Measurements from ENCODE around the gene NFU1. TPM values are rescaled to one million over a fixed set of nuclear protein-coding genes. Genes with fewer than 3 reads are reported as not detected.

NFU1 gene
- total and polyA plus RNA-seq, 2 of the 8 experiments (the other 6 are each of a cell fraction or from before 2014, with no cell fraction given) = 18.4 to 45.5 TPM

GRCh38 chr2:69353360-69353759, 83.9 kb downstream of the NFU1 start:
- Histone ChIP-seq H3K4me1 (replicated peaks in 1 of 4; ENCODE audit: control insufficient read depth in 3 of 4, insufficient read depth in 4 of 4, low read length in 3 of 4) (no peaks in the 10 kb centered on the region), H3K27me3 (replicated peaks in 1 of 4; ENCODE audit: control insufficient read depth in 3 of 4, extremely low read depth in 1 of 4, insufficient read depth in 3 of 4, low read length in 3 of 4) (no peaks in the 10 kb centered on the region), H2AFZ (ENCODE audit: low read length) (no peak overlapping the region), H3K14ac (ENCODE audit: insufficient read length) (no peak overlapping the region), H4K5ac (ENCODE audit: insufficient read length, low read depth, low read length) (no peak overlapping the region), H3K4me3 (ENCODE audit: extremely low read depth in 1 of 4, insufficient read depth in 2 of 4, low read depth in 3 of 4, low read length in 4 of 4) (no peak overlapping the region), H3K36me3 (ENCODE audit: control insufficient read depth in 2 of 4, insufficient read depth in 4 of 4, low read length in 3 of 4) (peaks cover 0 to 66% (median 25%) of the 10 kb centered on the region in 4 experiments; a peak in 7 of 8 replicates), H2BK15ac (ENCODE audit: low read length) (no peak overlapping the region), H3K27ac (ENCODE audit: low read depth, low read length) (no peak overlapping the region), H3K79me2 (ENCODE audit: control insufficient read depth in 1 of 2, insufficient read depth in 2 of 2, low read length in 2 of 2) (no peaks in the 10 kb centered on the region), H3K4me2 (ENCODE audit: insufficient read depth in 1 of 2, low read depth in 2 of 2, low read length in 2 of 2) (no peak overlapping the region), H3K23me2 (ENCODE audit: low read depth, low read length) (no peaks in the 10 kb centered on the region), H2BK5ac (ENCODE audit: low read depth, low read length) (no peak overlapping the region), H3K56ac (replicated peaks; ENCODE audit: insufficient read length, low read depth, low read length) (no peak overlapping the region), H3K18ac (ENCODE audit: extremely low read depth, low read length) (no peak overlapping the region), H2BK20ac (ENCODE audit: low read length) (no peak overlapping the region), H4K91ac (replicated peaks; ENCODE audit: insufficient read length, low read length) (no peak overlapping the region), H4K20me1 (replicated peaks in 1 of 2; ENCODE audit: control insufficient read depth in 1 of 2, insufficient read depth in 2 of 2, low read length in 2 of 2) (no peaks in the 10 kb centered on the region), H3K79me1 (ENCODE audit: low read depth, low read length) (no peaks in the 10 kb centered on the region), H3K4ac (replicated peaks; ENCODE audit: insufficient read length, low read depth, low read length) (no peak overlapping the region), H2AK5ac (ENCODE audit: low read depth, low read length) (no peak overlapping the region), H3K9me3 (ENCODE audit: insufficient read depth in 2 of 2, low read depth in 1 of 2, low read length in 1 of 2) (no peaks in the 10 kb centered on the region), H4K8ac (ENCODE audit: extremely low read depth, insufficient read depth, low read length) (no peak overlapping the region), H2BK12ac (ENCODE audit: low read depth, low read length) (no peak overlapping the region), H3K23ac (ENCODE audit: insufficient read length) (no peak overlapping the region), H2BK120ac (replicated peaks; ENCODE audit: low read depth, low read length) (no peak overlapping the region), H3K9ac (replicated peaks in 1 of 4; ENCODE audit: extremely low read depth in 1 of 4, low read depth in 3 of 4, low read length in 3 of 4) (no peak overlapping the region)
- ChIA-PET CTCF (ENCODE audit: partially characterized antibody) (no interaction called here), POLR2A (ENCODE audit: partially characterized antibody) (interaction anchor here (0.6 kb wide), 1 partner anchor 84 kb away, joined by 3 read pairs; the partner anchor contains the start of gene NFU1)
- WGBS, 2 experiments (ENCODE audit: extremely low coverage in 1 of 2, insufficient coverage in 1 of 2, insufficient read length in 1 of 2, insufficient replicate concordance in 2 of 2, low coverage in 1 of 2, low lambda C conversion rate in 2 of 2, missing lambda C conversion rate in 1 of 2) = 97% methylated on average over 5 of the region's 5 CpGs; no CpG with 5 or more reads in 1 of the 2 experiments
- no peak for DNase-seq (ENCODE audit: low read depth in 1 of 2, low spot score in 2 of 2)
- no peak for FAIRE-seq
- TF ChIP-seq KDM1A (IDR thresholded peaks at IDR 0.05; ENCODE audit: borderline replicate concordance, low read length) (no peak), BRCA1 (IDR thresholded peaks at IDR 0.05; ENCODE audit: low read depth, low read length) (no peak), KDM5A (IDR thresholded peaks at IDR 0.05; ENCODE audit: low read length) (no peak), GABPA (IDR thresholded peaks at IDR 0.05; ENCODE audit: borderline replicate concordance, insufficient read depth, low read length) (no peak), CTBP2 (IDR thresholded peaks at IDR 0.05; ENCODE audit: borderline replicate concordance, insufficient read depth, insufficient read length, low read length) (no peak), BCL11A (IDR thresholded peaks at IDR 0.05; ENCODE audit: low read depth in 2 of 2, low read length in 2 of 2) (no peak), CREB1 (IDR thresholded peaks at IDR 0.05) (no peak), RFX5 (IDR thresholded peaks at IDR 0.05; ENCODE audit: borderline replicate concordance, low read depth, low read length) (no peak), POLR2AphosphoS5 (IDR thresholded peaks at IDR 0.05; ENCODE audit: low read depth, low read length) (no peak), CBX8 (IDR thresholded peaks at IDR 0.05; ENCODE audit: borderline replicate concordance, low read depth, low read length) (no peak), JUN (IDR thresholded peaks at IDR 0.05; ENCODE audit: low read depth, low read length) (no peak), RNF2 (IDR thresholded peaks at IDR 0.05; ENCODE audit: borderline replicate concordance, low read depth, low read length, missing control alignments, poor library complexity, severe bottlenecking) (no peak)
- TF ChIP-seq, protein P1, sequence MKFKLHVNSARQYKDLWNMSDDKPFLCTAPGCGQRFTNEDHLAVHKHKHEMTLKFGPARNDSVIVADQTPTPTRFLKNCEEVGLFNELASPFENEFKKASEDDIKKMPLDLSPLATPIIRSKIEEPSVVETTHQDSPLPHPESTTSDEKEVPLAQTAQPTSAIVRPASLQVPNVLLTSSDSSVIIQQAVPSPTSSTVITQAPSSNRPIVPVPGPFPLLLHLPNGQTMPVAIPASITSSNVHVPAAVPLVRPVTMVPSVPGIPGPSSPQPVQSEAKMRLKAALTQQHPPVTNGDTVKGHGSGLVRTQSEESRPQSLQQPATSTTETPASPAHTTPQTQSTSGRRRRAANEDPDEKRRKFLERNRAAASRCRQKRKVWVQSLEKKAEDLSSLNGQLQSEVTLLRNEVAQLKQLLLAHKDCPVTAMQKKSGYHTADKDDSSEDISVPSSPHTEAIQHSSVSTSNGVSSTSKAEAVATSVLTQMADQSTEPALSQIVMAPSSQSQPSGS (IDR thresholded peaks at IDR 0.05; ENCODE audit: low read length) = no peak
